Measurements from ENCODE around the gene PDCD5. TPM values are rescaled to one million over a fixed set of nuclear protein-coding genes. Genes with fewer than 3 reads are reported as not detected.
"Not testable (repeated sequence)": the region's sequence is repeated elsewhere in the genome, so short reads cannot be mapped to it uniquely, and the experiment has no call there.

The PDCD5 gene
- total RNA-seq, 1 experiment from 2014 or later: 246 TPM

- no TSS peak for BruUV-seq (replicated peaks)
- POLR2A ChIA-PET: interaction anchor here (0.6 kb wide), 2 partner anchors 84 to 210 kb away, joined by 3 read pairs; no protein-coding TSS in a partner anchor
- intact Hi-C loops (cut with micrococcal nuclease; ENCODE audit: unreplicated experiment): no loop called here
- Histone ChIP-seq H3K27me3 (ENCODE audit: control insufficient read depth, insufficient read depth, low read length) (no peaks in the 10 kb centered on the region), H3K4me1 (ENCODE audit: control insufficient read depth, insufficient read depth, low read length) (no peaks in the 10 kb centered on the region), H3K36me3 (ENCODE audit: control insufficient read depth, insufficient read depth, low read length) (no peaks in the 10 kb centered on the region), H3K27ac (ENCODE audit: low read length) (no peak overlapping the region), H3K4me3 (ENCODE audit: low read depth in 2 of 2, low read length in 2 of 2) (no peak overlapping the region), H3K9me3 (ENCODE audit: control insufficient read depth, insufficient read depth, low read depth, low read length) (no peaks in the 10 kb centered on the region)
- no peak for ATAC-seq
- no peak for DNase-seq (ENCODE audit: low read depth, low spot score)
- TF ChIP-seq REST (IDR thresholded peaks at IDR 0.05; ENCODE audit: insufficient read depth in 1 of 2, low read depth in 2 of 2, low read length in 1 of 2) (0 out of 4 replicates have a peak, but pooled peaks of 1 of the 2 experiments have one; percentile 38), POLR2AphosphoS5 (IDR thresholded peaks at IDR 0.05; ENCODE audit: low read depth, low read length) (no peak)
- CTCF ChIA-PET: no interaction called here
- in situ Hi-C loops (cut with HindIII; ENCODE audit: low pct_unique_long_range_greater_than_20kb, low sequenced_read_pairs): no loop called here
Measured at GRCh38 chr19:32539240-32539916, 41.6 kb upstream of the PDCD5 start.

GRCh38 chr19:32540621-32541020 is 40.4 kb upstream of the PDCD5 start:
- no peaks in the 10 kb centered on the region for H3K4me1 ChIP-seq (ENCODE audit: control insufficient read depth, insufficient read depth, low read length)
- ChIA-PET POLR2A (no interaction called here), CTCF (no interaction called here)
- DNase-seq (ENCODE audit: low read depth, low spot score): no peak
- no peak for TF ChIP-seq TCF7L2 (IDR thresholded peaks at IDR 0.05; ENCODE audit: low read depth, low read length)
- no peak for TF ChIP-seq POLR2AphosphoS5 (IDR thresholded peaks at IDR 0.05; ENCODE audit: low read depth, low read length)
- TF ChIP-seq REST (IDR thresholded peaks at IDR 0.05; ENCODE audit: insufficient read depth in 1 of 2, low read depth in 2 of 2, low read length in 1 of 2): no peak
- TF ChIP-seq CTCF (IDR thresholded peaks at IDR 0.05): no peak
- no peak for TF ChIP-seq SIN3A (IDR thresholded peaks at IDR 0.05; ENCODE audit: borderline replicate concordance, insufficient read depth, low read depth, low read length)
- no peak overlapping the region for H3K4me3 ChIP-seq (ENCODE audit: low read depth in 2 of 2, low read length in 2 of 2)
- in situ Hi-C loops (cut with HindIII; ENCODE audit: low pct_unique_long_range_greater_than_20kb, low sequenced_read_pairs): no loop called here
- no peaks in the 10 kb centered on the region for H3K27me3 ChIP-seq (ENCODE audit: control insufficient read depth, insufficient read depth, low read length)
- intact Hi-C loops (cut with micrococcal nuclease; ENCODE audit: unreplicated experiment): no loop called here
- ATAC-seq: no peak
- BruUV-seq (replicated peaks): no TSS peak
- H3K9me3 ChIP-seq (ENCODE audit: control insufficient read depth, insufficient read depth, low read depth, low read length): no peaks in the 10 kb centered on the region
- H3K36me3 ChIP-seq (ENCODE audit: control insufficient read depth, insufficient read depth, low read length): no peaks in the 10 kb centered on the region
- no peak overlapping the region for H3K27ac ChIP-seq (ENCODE audit: low read length)

GRCh38 chr19:32541376-32541775 is 39.6 kb upstream of the PDCD5 start:
- DNase-seq (ENCODE audit: low read depth, low spot score); H3K27ac ChIP-seq (ENCODE audit: low read length); POLR2A ChIA-PET; in situ Hi-C loops (cut with HindIII; ENCODE audit: low pct_unique_long_range_greater_than_20kb, low sequenced_read_pairs); H3K4me3 ChIP-seq (ENCODE audit: low read depth in 2 of 2, low read length in 2 of 2); H3K36me3 ChIP-seq (ENCODE audit: control insufficient read depth, insufficient read depth, low read length); CTCF ChIA-PET; intact Hi-C loops (cut with micrococcal nuclease; ENCODE audit: unreplicated experiment); ATAC-seq; H3K4me1 ChIP-seq (ENCODE audit: control insufficient read depth, insufficient read depth, low read length); BruUV-seq (replicated peaks); H3K27me3 ChIP-seq (ENCODE audit: control insufficient read depth, insufficient read depth, low read length); H3K9me3 ChIP-seq (ENCODE audit: control insufficient read depth, insufficient read depth, low read depth, low read length): not testable (repeated sequence)
